Testis (tissue), 2 donors: ENCODE measurements around the gene SLC37A1.

ENCODE experiments used
- POLR2A ChIP-seq: fragments of 450-650 bp; IDR thresholded peaks from one replicate; pipeline ENCODE4 v1.6.1; 2017; ENCODE audit warnings: antibody characterized with exemption, mild to moderate bottlenecking, moderate library complexity
- TF ChIP-seq, protein P1 (sequence below), 3 experiments: fragments of 450-650 bp in 2 of 3; fragments of 200-600 bp in 1 of 3; sonication (generic) in 1 of 3; IDR thresholded peaks; one replicate each; pipeline ENCODE4 v1.5.1; 2016 to 2019; ENCODE audit warnings: antibody characterized with exemption in 3 of 3, mild to moderate bottlenecking in 2 of 3, moderate library complexity in 1 of 3

DNA sequence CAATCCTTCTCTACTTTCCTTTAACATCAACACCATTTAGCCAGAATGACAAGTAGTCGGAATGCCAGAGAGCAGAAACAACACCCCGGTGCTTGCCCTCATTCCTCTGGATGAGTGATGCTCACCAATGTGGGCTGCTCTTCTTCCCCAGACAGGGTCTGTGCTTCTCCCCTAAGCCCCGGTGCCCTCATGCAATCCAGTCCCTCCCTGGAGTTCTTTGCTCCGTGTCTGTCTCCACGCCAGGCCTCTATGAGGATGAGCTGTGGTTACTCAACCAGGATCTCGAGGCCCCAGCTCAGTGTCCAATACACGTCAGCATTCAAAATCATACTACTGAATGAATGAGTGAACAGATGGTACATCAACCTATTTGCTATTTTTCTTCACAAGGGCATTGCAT lies 110.0 kb downstream of the SLC37A1 start:
- TF ChIP-seq, protein P1, sequence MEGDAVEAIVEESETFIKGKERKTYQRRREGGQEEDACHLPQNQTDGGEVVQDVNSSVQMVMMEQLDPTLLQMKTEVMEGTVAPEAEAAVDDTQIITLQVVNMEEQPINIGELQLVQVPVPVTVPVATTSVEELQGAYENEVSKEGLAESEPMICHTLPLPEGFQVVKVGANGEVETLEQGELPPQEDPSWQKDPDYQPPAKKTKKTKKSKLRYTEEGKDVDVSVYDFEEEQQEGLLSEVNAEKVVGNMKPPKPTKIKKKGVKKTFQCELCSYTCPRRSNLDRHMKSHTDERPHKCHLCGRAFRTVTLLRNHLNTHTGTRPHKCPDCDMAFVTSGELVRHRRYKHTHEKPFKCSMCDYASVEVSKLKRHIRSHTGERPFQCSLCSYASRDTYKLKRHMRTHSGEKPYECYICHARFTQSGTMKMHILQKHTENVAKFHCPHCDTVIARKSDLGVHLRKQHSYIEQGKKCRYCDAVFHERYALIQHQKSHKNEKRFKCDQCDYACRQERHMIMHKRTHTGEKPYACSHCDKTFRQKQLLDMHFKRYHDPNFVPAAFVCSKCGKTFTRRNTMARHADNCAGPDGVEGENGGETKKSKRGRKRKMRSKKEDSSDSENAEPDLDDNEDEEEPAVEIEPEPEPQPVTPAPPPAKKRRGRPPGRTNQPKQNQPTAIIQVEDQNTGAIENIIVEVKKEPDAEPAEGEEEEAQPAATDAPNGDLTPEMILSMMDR (IDR thresholded peaks at IDR 0.05): no peak
- no peak for TF ChIP-seq POLR2A
